Activated CD4-positive, alpha-beta memory T cell treated with anti-CD3 and anti-CD28 coated beads, Interleukin-2, amount 10 ng/mL, durations not matched to agents 7 days and 5 days (primary cell): ENCODE results near the gene HMX3. TPM values are rescaled to one million over a fixed set of nuclear protein-coding genes. Genes with fewer than 3 reads are reported as not detected.

Experiments
- CTCF ChIA-PET: fragments of 350-600 bp; sonication (Branson Sonifier 250); formaldehyde crosslinking; loops from one replicate; lab custom pipeline; 2021; ENCODE audit warnings: antibody characterized with exemption, inconsistent platforms; lab: Charles Lee
- POLR2A ChIA-PET: fragments of 350-600 bp; sonication (Branson Sonifier 250); formaldehyde crosslinking; loops from one replicate; lab custom pipeline; 2021; ENCODE audit warnings: antibody characterized with exemption; lab: Charles Lee
- DNase-seq: peaks from one replicate; pipeline ENCODE4 v3.0.0-alpha.2; 2020
- H3K27ac Mint-ChIP-seq: one replicate; pipeline ENCODE4 v1.8.0; 2021; ENCODE audit warnings: mild to moderate bottlenecking, mixed read lengths
- H3K27me3 Mint-ChIP-seq: one replicate; pipeline ENCODE4 v1.8.0; 2021; ENCODE audit warnings: mixed read lengths
- H3K36me3 Mint-ChIP-seq: one replicate; pipeline ENCODE4 v1.8.0; 2021; ENCODE audit warnings: low read depth, mixed read lengths
- H3K4me1 Mint-ChIP-seq: one replicate; pipeline ENCODE4 v1.8.0; 2021; ENCODE audit warnings: mixed read lengths
- H3K4me3 Mint-ChIP-seq: one replicate; pipeline ENCODE4 v1.8.0; 2021; ENCODE audit warnings: mild to moderate bottlenecking, mixed read lengths
- H3K9me3 Mint-ChIP-seq: one replicate; pipeline ENCODE4 v1.8.0; 2021; ENCODE audit warnings: mixed read lengths
- total RNA-seq, 2 experiments: library from RNA; stranded (reverse); gene quantifications; one replicate each; pipeline ENCODE4 v1.2.3, GENCODE V29; 2021

The HMX3 gene
- not detected for total RNA-seq

DNA sequence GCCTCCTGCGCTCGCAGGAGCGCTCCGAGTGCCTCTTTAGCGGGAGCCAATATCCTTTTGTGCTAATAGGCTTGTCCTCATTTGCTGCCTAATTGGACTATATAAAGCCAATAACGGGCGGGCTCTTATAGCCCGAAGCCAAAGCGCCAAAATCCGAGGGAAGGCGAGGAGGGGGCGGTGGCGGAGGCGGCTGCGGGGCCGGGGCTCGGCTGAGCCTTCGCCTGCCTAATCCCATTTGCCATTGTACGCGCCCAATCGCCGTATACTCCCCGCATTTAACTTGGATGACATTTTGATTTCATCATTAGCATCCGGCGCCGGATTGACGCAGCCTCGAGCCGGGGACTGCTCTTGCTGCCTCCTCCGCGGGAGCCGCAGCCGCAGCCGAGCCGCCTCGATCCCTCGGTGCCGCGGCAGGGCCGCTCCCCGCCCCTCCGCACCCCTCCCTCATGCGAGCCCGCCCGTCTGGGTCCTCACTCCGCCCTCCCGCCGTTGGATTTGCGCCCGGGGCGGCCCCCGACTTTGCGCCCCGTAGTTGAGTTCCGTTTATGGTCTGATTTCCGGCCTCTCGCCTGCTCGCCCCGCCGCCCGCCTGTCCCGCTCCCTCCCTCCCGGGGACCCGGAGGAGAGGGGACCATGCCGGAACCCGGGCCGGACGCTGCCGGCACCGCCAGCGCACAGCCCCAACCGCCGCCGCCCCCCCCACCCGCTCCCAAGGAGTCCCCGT is at the start of gene HMX3:
TSS of gene HMX3 (plus strand) at position 556 of the 727 bp plus-strand sequence. CDS start at position 637, 81 bp downstream.
- POLR2A ChIA-PET, result interaction anchor here (1.9 kb wide), 1 partner anchor 10 kb away, joined by 4 read pairs; no protein-coding TSS in a partner anchor
- H3K4me1 Mint-ChIP-seq, result peaks cover 40% of the 10 kb centered on the region

DNA sequence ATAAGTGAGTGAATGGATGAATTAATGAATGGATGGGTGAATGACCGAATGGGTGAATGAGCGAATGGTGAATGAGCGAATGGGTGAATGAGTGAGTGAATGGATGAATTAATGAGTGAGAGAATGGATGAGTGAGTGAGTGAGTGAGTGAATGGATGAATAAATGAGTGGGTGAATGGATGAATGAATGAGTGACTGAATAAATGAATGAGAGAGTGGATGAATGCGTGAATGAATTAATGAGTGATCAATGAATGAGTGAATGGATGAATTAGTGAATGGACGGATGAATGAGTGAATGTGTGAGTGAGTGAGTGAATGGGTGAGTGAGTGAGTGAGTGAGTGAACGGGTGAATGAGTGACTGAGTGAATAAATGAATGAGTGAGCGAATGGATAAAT is 49.5 kb upstream of the HMX3 start:
- no peak overlapping the region for H3K27ac Mint-ChIP-seq
- H3K9me3 Mint-ChIP-seq, result peaks cover 6% of the 10 kb centered on the region
- no peaks in the 10 kb centered on the region for H3K4me1 Mint-ChIP-seq
- no peaks in the 10 kb centered on the region for H3K36me3 Mint-ChIP-seq
- POLR2A ChIA-PET, result no interaction called here
- H3K27me3 Mint-ChIP-seq, result peaks cover 5% of the 10 kb centered on the region
- no peak overlapping the region for H3K4me3 Mint-ChIP-seq
- no peak for DNase-seq
- CTCF ChIA-PET, result no interaction called here

More for the DNA sequence above, at the start of gene HMX3:
- Mint-ChIP-seq H3K9me3 (no peaks in the 10 kb centered on the region), H3K27me3 (peaks cover 79% of the 10 kb centered on the region), H3K36me3 (peaks cover 6% of the 10 kb centered on the region), H3K27ac (no peak within 1 kb of the TSS), H3K4me3 (peak within 1 kb of the TSS; percentile 54)
- DNase-seq, result no peak
- CTCF ChIA-PET, result no interaction called here

DNA sequence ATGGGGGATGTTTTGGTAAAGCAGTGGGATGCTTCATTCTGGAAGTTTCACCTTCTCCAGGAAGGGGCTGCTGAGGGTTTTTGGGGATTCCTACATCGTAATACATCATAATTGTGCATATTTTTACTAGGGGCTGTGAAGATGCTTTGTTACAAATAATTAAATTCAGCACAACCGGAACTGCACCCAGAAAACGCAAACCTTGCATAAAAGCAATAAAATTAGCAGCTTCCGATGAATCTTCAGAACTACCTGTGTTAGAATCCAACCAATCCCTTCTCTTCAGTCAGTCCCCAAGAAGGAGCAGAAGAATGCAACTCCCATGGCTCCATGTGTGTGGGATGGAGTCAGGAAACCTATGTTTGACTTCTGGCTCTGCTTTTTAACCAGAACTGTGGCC is 48.4 kb upstream of the HMX3 start:
- ChIA-PET CTCF (no interaction called here), POLR2A (no interaction called here)
- Mint-ChIP-seq H3K27ac (no peak overlapping the region), H3K4me1 (no peaks in the 10 kb centered on the region), H3K27me3 (peaks cover 5% of the 10 kb centered on the region), H3K9me3 (peaks cover 6% of the 10 kb centered on the region), H3K4me3 (no peak overlapping the region), H3K36me3 (no peaks in the 10 kb centered on the region)
- DNase-seq, result no peak

DNA sequence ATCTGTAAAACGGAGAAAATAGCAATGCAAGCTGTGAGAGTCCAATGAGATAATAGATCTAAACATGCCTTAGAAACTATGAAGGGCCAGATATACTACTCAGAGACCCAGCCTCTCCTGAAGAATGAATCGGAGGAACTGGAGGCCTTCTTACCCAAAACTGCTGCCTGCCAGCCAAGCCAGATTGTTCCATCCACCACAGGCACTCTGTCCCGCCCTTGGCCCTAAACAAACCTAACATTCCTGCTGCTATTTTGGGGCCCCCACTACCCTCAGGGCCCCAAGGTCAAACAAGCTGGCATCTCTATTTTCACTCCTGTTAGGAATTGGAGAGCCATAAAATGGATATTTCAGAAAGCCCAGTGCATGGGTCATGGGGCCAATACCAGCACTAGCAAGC is 48.0 kb upstream of the HMX3 start:
- DNase-seq, result no peak
- Mint-ChIP-seq H3K27ac (no peak overlapping the region), H3K27me3 (peaks cover 5% of the 10 kb centered on the region), H3K36me3 (no peaks in the 10 kb centered on the region), H3K4me1 (no peaks in the 10 kb centered on the region), H3K4me3 (no peak overlapping the region), H3K9me3 (peaks cover 6% of the 10 kb centered on the region)
- POLR2A ChIA-PET, result no interaction called here
- CTCF ChIA-PET, result no interaction called here

DNA sequence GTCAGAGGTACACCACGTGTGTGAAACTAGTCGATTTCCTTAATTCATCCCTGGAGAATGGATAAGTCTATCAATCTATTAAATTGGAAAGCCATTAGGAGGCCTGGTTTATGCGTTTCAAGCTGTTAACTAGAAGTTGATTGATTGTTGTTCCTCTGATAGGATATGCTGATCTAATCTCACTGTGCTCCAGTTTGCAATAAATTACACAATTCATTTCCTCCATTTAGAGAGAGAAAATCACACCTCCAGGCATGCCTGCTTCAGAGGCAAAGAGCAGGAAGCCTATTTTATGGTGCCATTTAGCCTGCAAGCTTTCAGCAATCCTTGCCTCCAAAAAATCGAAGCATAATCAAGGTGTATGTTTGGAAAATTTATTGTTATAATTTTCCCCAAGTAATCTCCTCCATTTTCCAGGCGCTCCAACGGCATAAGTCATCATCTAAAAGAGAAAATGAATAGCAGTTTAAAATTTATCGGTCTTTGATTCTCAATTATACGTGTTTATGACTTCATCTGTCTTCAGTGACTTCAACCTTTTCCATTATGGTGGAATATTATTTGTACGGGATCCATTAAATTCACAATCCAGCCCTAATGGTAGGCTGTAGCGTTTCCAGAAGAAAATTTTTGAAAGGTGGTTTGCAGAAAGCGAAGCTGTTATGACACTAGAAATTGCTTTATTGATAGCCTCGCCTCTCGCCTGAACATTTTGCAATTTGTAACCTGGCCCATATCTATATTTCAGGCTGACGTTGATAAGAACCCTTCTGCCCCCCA is 42.9 kb upstream of the HMX3 start:
- Mint-ChIP-seq H3K9me3 (no peaks in the 10 kb centered on the region), H3K4me3 (no peak overlapping the region), H3K27ac (no peak overlapping the region), H3K4me1 (no peaks in the 10 kb centered on the region), H3K27me3 (peaks cover 6% of the 10 kb centered on the region), H3K36me3 (no peaks in the 10 kb centered on the region)
- no peak for DNase-seq
- ChIA-PET CTCF (no interaction called here), POLR2A (no interaction called here)

DNA sequence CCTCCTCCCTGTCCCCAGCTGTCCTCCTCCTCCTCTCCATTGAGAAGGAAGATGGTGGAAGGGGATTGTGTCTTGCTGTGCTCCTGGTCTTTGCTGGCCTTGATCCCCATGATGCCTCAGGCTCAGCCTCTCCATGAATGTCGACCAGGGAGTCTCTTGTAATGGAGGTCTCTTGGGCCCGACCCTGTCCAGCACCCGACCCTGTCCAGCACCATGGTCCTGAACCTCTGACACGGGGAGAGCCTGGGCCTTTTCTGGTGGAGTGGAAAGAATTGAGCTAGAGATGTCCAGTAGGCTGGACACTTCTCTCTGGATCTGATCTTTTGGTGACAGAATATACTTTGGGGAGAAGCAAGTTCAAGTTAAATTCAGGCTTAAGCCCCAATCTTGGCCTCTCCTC is 42.3 kb upstream of the HMX3 start:
- ChIA-PET POLR2A (no interaction called here), CTCF (no interaction called here)
- H3K4me1 Mint-ChIP-seq, result no peaks in the 10 kb centered on the region
- peaks cover 6% of the 10 kb centered on the region for H3K27me3 Mint-ChIP-seq
- H3K27ac Mint-ChIP-seq, result no peak overlapping the region
- no peak overlapping the region for H3K4me3 Mint-ChIP-seq
- no peak for DNase-seq
- H3K36me3 Mint-ChIP-seq, result no peaks in the 10 kb centered on the region
- H3K9me3 Mint-ChIP-seq, result no peaks in the 10 kb centered on the region

DNA sequence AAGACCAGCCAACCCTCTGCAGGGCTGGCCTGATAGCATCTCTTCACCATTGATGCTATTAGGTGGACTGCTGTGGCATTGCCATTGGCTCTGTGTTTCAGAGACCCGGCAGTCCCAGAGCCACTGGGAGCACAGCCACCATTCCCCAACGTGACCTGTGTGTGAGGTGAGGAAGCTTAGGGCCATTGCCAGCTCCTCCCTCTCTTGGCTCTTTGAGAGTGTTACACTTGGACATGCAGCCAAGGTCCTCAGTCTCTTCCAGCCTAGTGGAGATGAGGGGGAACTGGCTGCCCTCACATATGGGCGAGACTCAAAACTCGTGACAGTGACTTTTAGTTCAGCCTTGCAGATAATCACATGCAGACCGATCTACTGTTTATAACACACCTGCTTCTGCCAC is 39.3 kb upstream of the HMX3 start:
- H3K27ac Mint-ChIP-seq, result no peak overlapping the region
- H3K9me3 Mint-ChIP-seq, result no peaks in the 10 kb centered on the region
- no peak for DNase-seq
- ChIA-PET POLR2A (no interaction called here), CTCF (no interaction called here)
- H3K4me3 Mint-ChIP-seq, result no peak overlapping the region
- H3K4me1 Mint-ChIP-seq, result no peaks in the 10 kb centered on the region
- peaks cover 6% of the 10 kb centered on the region for H3K27me3 Mint-ChIP-seq
- no peaks in the 10 kb centered on the region for H3K36me3 Mint-ChIP-seq

DNA sequence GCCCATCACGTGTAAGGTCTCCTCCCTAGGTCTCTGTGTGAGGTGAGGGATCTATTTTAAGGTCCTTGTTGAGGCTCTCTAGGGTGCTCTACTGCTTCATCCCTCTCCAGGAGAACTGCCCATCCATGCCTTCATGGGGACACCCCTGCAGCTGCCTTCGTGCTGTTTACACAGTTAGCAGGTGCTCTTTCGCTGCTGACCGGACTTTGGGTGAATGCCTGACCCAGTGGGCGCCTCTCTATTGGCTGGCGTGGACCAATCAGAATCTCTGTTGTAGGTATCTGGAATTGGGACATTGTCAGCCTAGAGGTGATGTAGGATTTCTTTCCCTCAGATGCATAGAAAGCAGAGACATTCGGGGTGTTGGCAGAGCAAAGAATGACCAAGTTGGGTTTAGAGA is 38.7 kb upstream of the HMX3 start:
- Mint-ChIP-seq H3K27ac (no peak overlapping the region), H3K36me3 (no peaks in the 10 kb centered on the region), H3K4me3 (no peak overlapping the region), H3K4me1 (no peaks in the 10 kb centered on the region), H3K27me3 (peaks cover 6% of the 10 kb centered on the region), H3K9me3 (no peaks in the 10 kb centered on the region)
- DNase-seq, result no peak
- ChIA-PET CTCF (no interaction called here), POLR2A (no interaction called here)

DNA sequence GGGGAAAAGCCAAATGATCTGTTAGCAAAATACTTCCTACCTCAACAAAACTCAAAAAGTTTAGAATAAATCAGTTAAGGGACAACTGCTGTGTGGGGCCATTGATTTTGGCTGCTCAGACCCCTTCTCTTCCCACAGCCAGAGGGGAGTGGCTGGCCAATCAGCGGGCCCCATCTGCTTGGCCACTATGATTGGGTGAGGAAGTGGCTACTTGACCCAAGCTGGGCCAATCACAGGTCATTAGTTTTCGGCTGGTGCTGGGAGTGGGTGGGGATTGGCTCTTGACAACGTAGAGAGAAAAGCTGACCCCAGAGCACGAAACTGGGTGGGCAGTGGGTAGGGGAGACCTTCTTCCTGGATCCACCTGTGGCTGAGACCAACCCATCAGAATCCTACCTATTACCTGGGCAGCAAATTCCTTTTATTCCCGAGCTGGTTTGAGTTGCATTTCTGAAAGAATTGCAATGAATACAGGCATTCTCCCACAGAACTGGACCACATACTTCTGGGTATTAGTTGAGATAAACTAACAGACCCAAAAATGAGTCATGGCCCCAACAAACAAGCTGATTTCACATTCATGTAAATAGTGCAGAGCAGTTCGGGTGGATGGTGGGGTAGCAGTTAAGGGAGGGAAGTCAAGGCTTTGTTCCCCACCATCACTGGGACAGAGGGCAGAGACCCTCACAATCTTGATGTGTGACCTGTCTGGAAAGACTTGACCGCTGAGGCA is 35.6 kb upstream of the HMX3 start:
- H3K9me3 Mint-ChIP-seq, result no peaks in the 10 kb centered on the region
- ChIA-PET CTCF (interaction anchor here (0.7 kb wide), 1 partner anchor 56 kb away, joined by 3 read pairs; no protein-coding TSS in a partner anchor), POLR2A (no interaction called here)
- H3K27ac Mint-ChIP-seq, result no peak overlapping the region
- DNase-seq, result no peak
- no peaks in the 10 kb centered on the region for H3K4me1 Mint-ChIP-seq
- H3K36me3 Mint-ChIP-seq, result no peaks in the 10 kb centered on the region
- no peak overlapping the region for H3K4me3 Mint-ChIP-seq
- peaks cover 2% of the 10 kb centered on the region for H3K27me3 Mint-ChIP-seq

DNA sequence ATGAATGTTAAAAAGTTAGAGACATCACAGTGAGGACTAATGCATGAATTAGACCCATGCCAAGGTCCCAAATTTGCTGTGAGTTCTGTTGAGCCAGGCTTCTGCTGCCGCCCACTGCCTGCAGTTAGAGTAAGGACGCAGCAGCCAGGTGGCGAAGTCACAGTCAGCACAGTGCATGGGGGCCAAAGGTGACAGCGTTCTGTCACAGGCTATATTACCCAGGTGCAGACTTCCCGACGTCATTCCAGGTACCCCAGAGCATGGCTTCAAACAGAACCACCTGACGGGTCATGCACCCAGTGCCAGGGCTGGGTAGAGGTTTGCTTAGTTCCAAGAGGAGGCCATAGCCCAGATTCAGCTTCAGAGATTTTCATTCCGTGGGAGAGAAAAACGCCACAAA is 33.9 kb upstream of the HMX3 start:
- no peak overlapping the region for H3K27ac Mint-ChIP-seq
- no peak for DNase-seq
- H3K4me1 Mint-ChIP-seq, result no peaks in the 10 kb centered on the region
- H3K27me3 Mint-ChIP-seq, result no peaks in the 10 kb centered on the region
- ChIA-PET POLR2A (no interaction called here), CTCF (no interaction called here)
- H3K9me3 Mint-ChIP-seq, result no peaks in the 10 kb centered on the region
- no peaks in the 10 kb centered on the region for H3K36me3 Mint-ChIP-seq
- no peak overlapping the region for H3K4me3 Mint-ChIP-seq

DNA sequence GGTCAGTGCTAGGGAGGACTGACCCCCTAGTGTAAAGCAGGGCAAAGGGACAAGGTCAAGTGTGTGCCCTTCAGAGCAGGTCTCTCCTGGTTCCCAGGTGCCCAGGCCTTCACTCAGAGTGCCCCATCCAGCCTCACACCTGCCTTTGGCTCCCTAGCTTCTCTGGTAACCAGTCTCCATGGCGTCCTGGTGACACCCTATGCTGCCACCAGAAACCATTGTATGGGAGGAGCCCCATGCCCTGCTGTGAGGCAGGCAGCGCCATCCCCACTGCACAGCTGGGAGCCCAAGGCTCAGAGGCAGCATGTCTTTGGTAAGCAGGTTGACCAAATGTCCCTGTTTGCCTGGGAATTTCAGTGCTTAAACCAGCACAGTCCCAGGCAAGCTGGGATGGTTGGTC is 33.1 kb upstream of the HMX3 start:
- POLR2A ChIA-PET, result no interaction called here

DNA sequence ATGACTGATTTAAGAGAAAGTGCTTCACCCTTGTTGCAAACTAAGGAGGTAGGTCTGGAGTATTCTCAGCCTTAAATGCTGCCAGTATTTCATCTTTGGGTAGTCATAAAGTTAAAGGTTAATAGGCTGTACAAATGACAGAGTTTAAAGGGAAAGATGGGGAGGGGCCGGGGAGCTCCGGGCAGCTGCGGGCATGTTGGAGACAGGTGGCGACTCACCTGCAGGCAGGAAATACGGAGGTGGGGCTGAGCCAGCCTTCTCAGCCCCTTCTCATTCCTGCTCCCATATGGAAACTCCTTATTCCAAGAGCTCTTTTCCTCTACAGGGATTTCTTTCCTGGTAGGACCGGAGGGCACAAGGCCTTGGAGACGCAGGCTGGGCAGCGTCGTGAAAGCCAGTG is 31.8 kb upstream of the HMX3 start:
- POLR2A ChIA-PET, result no interaction called here
- Mint-ChIP-seq H3K9me3 (no peaks in the 10 kb centered on the region), H3K4me1 (no peaks in the 10 kb centered on the region), H3K4me3 (no peak overlapping the region), H3K27ac (no peak overlapping the region), H3K27me3 (peaks cover 3% of the 10 kb centered on the region), H3K36me3 (no peaks in the 10 kb centered on the region)
- CTCF ChIA-PET, result no interaction called here
- DNase-seq, result no peak

More for the DNA sequence above, 33.1 kb upstream of the HMX3 start:
- no peaks in the 10 kb centered on the region for H3K27me3 Mint-ChIP-seq
- no peak overlapping the region for H3K4me3 Mint-ChIP-seq
- CTCF ChIA-PET, result no interaction called here
- no peaks in the 10 kb centered on the region for H3K4me1 Mint-ChIP-seq
- no peak for DNase-seq
- no peak overlapping the region for H3K27ac Mint-ChIP-seq
- no peaks in the 10 kb centered on the region for H3K36me3 Mint-ChIP-seq
- no peaks in the 10 kb centered on the region for H3K9me3 Mint-ChIP-seq

DNA sequence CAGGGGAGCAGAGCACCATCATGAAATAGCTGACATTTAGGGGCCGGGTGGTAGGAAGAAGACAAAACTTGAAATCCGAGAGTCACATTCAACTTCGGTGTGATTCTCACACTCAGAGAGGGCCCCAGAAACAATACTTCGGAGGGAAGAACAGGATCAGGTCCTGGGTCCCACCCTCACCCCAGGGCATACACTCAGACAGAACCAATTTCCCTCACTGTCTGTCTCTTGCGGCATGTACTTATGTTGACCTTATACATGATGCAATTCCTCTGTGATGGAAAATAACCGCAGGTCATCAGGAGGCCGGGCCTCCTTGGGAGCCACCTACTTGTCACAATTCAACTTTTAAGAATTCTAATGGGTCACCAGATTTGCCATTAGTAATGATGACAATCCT is 26.3 kb upstream of the HMX3 start:
- Mint-ChIP-seq H3K4me1 (no peaks in the 10 kb centered on the region), H3K9me3 (no peaks in the 10 kb centered on the region), H3K4me3 (no peak overlapping the region), H3K36me3 (no peaks in the 10 kb centered on the region), H3K27me3 (peaks cover 10% of the 10 kb centered on the region), H3K27ac (no peak overlapping the region)
- ChIA-PET POLR2A (no interaction called here), CTCF (no interaction called here)
- DNase-seq, result no peak
